ENCODE measurements around the gene MTCH2. TPM values are rescaled to one million over a fixed set of nuclear protein-coding genes. Genes with fewer than 3 reads are reported as not detected.

Gene MTCH2
- total and polyA plus RNA-seq, 3 donors from 2014 or later = 71.1 to 396 (median 98.8) TPM

GRCh38 chr11:47591764-47592163, 50.6 kb downstream of the MTCH2 start:
- TF ChIP-seq CTCF (IDR thresholded peaks at IDR 0.05) = no peak
- no peak for TF ChIP-seq POLR2A (IDR thresholded peaks at IDR 0.05)
- Histone ChIP-seq H3K27me3 (no peaks in the 10 kb centered on the region), H3K9me3 (no peaks in the 10 kb centered on the region), H3K36me3 (ENCODE audit: low read depth, missing control alignments) (no peaks in the 10 kb centered on the region), H3K4me3 (no peak overlapping the region), H3K27ac (no peak overlapping the region), H3K4me1 (peaks cover 4% of the 10 kb centered on the region)
- 62 to 69% methylated on average over 7 of the region's 7 CpGs for WGBS, 2 donors
- no peak for DNase-seq
- intact Hi-C loops (cut with DNase I; ENCODE audit: low total_unique reads) = no loop called here

GRCh38 chr11:47589977-47590861, 52.1 kb downstream of the MTCH2 start:
- Histone ChIP-seq H3K4me3 (peak overlapping the region; percentile 53 to 76), H3K36me3 (ENCODE audit: low read depth, missing control alignments) (no peaks in the 10 kb centered on the region), H3K27ac (peak overlapping the region; percentile 74 to 82), H3K4me1 (peaks cover 8% of the 10 kb centered on the region), H3K27me3 (no peaks in the 10 kb centered on the region), H3K9me3 (no peaks in the 10 kb centered on the region)
- peak; percentile 61 for DNase-seq
- WGBS, 2 donors = 35 to 51% methylated on average over 9 to 65 of the region's 122 CpGs
- intact Hi-C loops (cut with DNase I; ENCODE audit: low total_unique reads) = no loop called here
- no peak for TF ChIP-seq CTCF (IDR thresholded peaks at IDR 0.05)

GRCh38 chr11:47589584-47589976, 52.8 kb downstream of the MTCH2 start:
- H3K4me3 ChIP-seq = peak overlapping the region; percentile 53 to 76
- no peaks in the 10 kb centered on the region for H3K36me3 ChIP-seq (ENCODE audit: low read depth, missing control alignments)
- intact Hi-C loops (cut with DNase I; ENCODE audit: low total_unique reads) = no loop called here
- H3K27me3 ChIP-seq = no peaks in the 10 kb centered on the region
- WGBS, 2 donors = 16 to 70% methylated on average over 16 to 39 of the region's 51 CpGs
- peaks cover 8% of the 10 kb centered on the region for H3K4me1 ChIP-seq
- H3K27ac ChIP-seq = peak overlapping the region; percentile 74 to 82
- peak; percentile 44 for DNase-seq
- H3K9me3 ChIP-seq = no peaks in the 10 kb centered on the region
- TF ChIP-seq POLR2A (IDR thresholded peaks at IDR 0.05) = no peak
- no peak for TF ChIP-seq CTCF (IDR thresholded peaks at IDR 0.05)

GRCh38 chr11:47589118-47589517, 53.2 kb downstream of the MTCH2 start:
- Histone ChIP-seq H3K36me3 (ENCODE audit: low read depth, missing control alignments) (no peaks in the 10 kb centered on the region), H3K9me3 (no peaks in the 10 kb centered on the region), H3K4me1 (peaks cover 8% of the 10 kb centered on the region), H3K27ac (peak overlapping the region; percentile 74 to 82), H3K27me3 (no peaks in the 10 kb centered on the region), H3K4me3 (peak overlapping the region; percentile 53 to 76)
- no peak for DNase-seq
- TF ChIP-seq POLR2A (IDR thresholded peaks at IDR 0.05) (no peak), CTCF (IDR thresholded peaks at IDR 0.05) (no peak)
- intact Hi-C loops (cut with DNase I; ENCODE audit: low total_unique reads) = no loop called here
- WGBS, 2 donors = 58 to 70% methylated on average over 11 of the region's 11 CpGs

Data from testis (tissue), 3 donors.